Stimulated activated memory B cell treated with anti-CD40 and anti-IgM and Interleukin-4, amounts not matched to agents 10 μg/mL and 1 μg/mL and 100 μg/mL, for 72 hours (primary cell): Measurements from ENCODE around the gene ATP2A2.

Experiments used
- ATAC-seq: fragments of 150-1000 bp; cut with Tn5 transposase; 2 replicates; pipeline ENCODE4 v1.10.0; 2021
- H3K27ac Mint-ChIP-seq: one replicate; pipeline ENCODE4 v1.8.0; 2022; ENCODE audit warnings: mild to moderate bottlenecking, mixed read lengths
- H3K27me3 Mint-ChIP-seq: one replicate; pipeline ENCODE4 v1.8.0; 2022; ENCODE audit warnings: mixed read lengths
- H3K36me3 Mint-ChIP-seq: one replicate; pipeline ENCODE4 v1.8.0; 2022; ENCODE audit warnings: mixed read lengths
- H3K4me1 Mint-ChIP-seq: one replicate; pipeline ENCODE4 v1.8.0; 2022; ENCODE audit warnings: mixed read lengths
- H3K4me3 Mint-ChIP-seq: one replicate; pipeline ENCODE4 v1.8.0; 2022; ENCODE audit warnings: mild to moderate bottlenecking, moderate library complexity, mixed read lengths
- H3K9me3 Mint-ChIP-seq: one replicate; pipeline ENCODE4 v1.8.0; 2022; ENCODE audit warnings: mixed read lengths

The ATP2A2 gene

GRCh38 chr12:110280779-110281548, at the start of gene ATP2A2:
Gene ATP2A2, plus strand, starts transcription at chr12:110281247. Its CDS starts 543 bp downstream, at chr12:110281790.
- Mint-ChIP-seq H3K9me3 (no peaks in the 10 kb centered on the region), H3K4me1 (peaks cover 44% of the 10 kb centered on the region), H3K4me3 (peak within 1 kb of the TSS; percentile 95), H3K36me3 (peaks cover 17% of the 10 kb centered on the region), H3K27me3 (no peaks in the 10 kb centered on the region), H3K27ac (peak within 1 kb of the TSS; percentile 95)
- ATAC-seq: peak; percentile 94

DNA sequence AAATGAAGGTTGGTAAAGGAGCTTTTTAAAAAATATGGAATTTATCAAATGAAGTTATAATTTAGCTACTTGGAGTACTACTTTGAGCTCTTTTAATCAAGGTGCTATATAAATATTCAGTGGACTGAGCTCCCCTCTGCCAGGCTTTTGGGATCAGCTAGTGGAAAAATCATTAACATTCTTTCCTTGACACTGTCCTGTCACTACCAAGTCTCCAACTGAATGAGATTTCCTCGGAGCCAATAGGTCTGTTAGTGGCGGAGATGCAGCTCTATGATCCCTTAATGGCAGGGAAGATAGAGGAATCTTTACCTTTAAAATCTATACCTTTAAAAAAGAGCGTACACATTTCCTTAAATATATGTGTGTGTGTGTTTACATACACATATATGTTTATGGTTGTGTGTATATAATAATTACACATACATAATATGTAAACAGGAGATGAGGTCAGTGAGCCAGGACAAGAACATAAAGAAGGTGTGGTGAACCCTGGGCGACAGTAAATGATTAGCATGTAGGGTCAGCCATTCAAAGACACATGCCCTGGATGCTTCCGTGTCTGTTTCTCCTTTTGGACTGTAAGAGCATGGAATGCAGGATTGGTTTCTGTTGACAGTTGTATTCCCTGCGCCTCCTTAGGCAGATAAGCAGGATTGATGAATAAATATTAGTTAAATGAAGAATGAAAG, 47.7 kb upstream of the ATP2A2 start:
- H3K27me3 Mint-ChIP-seq: no peaks in the 10 kb centered on the region
- ATAC-seq: no peak
- H3K36me3 Mint-ChIP-seq: no peaks in the 10 kb centered on the region
- no peaks in the 10 kb centered on the region for H3K9me3 Mint-ChIP-seq
- H3K4me1 Mint-ChIP-seq: peaks cover 7% of the 10 kb centered on the region
- H3K4me3 Mint-ChIP-seq: no peak overlapping the region
- H3K27ac Mint-ChIP-seq: no peak overlapping the region

- no peak overlapping the region for H3K4me3 Mint-ChIP-seq
- H3K9me3 Mint-ChIP-seq: no peaks in the 10 kb centered on the region
- H3K4me1 Mint-ChIP-seq: peaks cover 7% of the 10 kb centered on the region
- no peaks in the 10 kb centered on the region for H3K36me3 Mint-ChIP-seq
- no peak overlapping the region for H3K27ac Mint-ChIP-seq
- no peaks in the 10 kb centered on the region for H3K27me3 Mint-ChIP-seq
- no peak for ATAC-seq
Observed at GRCh38 chr12:110234331-110234751, 46.7 kb upstream of the ATP2A2 start.

DNA sequence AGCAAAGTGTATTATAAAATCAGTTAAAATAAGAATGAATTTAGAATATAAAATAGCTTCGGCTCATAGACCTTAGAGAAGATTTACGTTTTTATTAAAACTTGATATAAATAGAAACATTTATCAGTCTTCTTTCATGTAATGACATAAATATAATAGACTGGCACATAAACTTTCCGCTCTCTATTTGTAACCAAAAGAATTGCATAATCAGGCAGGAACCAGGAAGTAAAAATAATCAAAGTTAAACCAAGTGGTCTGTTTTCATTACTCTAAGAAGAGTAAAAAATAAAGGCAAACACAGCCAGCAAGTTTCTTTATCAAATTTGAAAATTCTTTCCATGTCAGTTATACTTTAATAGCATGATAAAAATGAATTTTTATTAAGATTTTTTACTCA, 46.3 kb upstream of the ATP2A2 start:
- Mint-ChIP-seq H3K4me3 (no peak overlapping the region), H3K27me3 (no peaks in the 10 kb centered on the region), H3K4me1 (peaks cover 7% of the 10 kb centered on the region), H3K36me3 (no peaks in the 10 kb centered on the region), H3K9me3 (no peaks in the 10 kb centered on the region), H3K27ac (no peak overlapping the region)
- ATAC-seq: no peak

DNA sequence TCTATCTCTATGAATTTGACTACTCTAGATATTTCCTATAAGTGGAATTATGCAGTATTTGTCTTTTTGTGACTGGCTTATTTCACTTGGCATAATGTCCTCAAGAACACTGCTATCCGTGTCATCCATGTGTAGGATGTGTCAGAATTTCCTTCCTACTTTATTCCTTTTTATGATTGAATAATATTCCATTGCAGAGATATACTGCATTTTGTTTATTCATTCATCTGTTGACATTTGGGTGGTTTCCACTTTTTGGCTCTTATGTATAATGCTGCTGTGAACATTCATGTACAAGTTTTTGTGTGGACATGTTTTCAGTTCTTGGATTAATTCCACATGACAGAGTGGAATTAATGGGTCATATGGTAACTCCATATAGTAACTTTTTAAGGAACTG, 45.7 kb upstream of the ATP2A2 start:
- H3K27ac Mint-ChIP-seq: no peak overlapping the region
- H3K9me3 Mint-ChIP-seq: no peaks in the 10 kb centered on the region
- H3K27me3 Mint-ChIP-seq: no peaks in the 10 kb centered on the region
- H3K4me3 Mint-ChIP-seq: no peak overlapping the region
- ATAC-seq: no peak
- H3K4me1 Mint-ChIP-seq: peaks cover 7% of the 10 kb centered on the region
- no peaks in the 10 kb centered on the region for H3K36me3 Mint-ChIP-seq

GRCh38 chr12:110243227-110243626, 37.8 kb upstream of the ATP2A2 start:
- ATAC-seq: no peak
- H3K27me3 Mint-ChIP-seq: peaks cover 12% of the 10 kb centered on the region
- H3K9me3 Mint-ChIP-seq: no peaks in the 10 kb centered on the region
- no peak overlapping the region for H3K27ac Mint-ChIP-seq
- no peaks in the 10 kb centered on the region for H3K36me3 Mint-ChIP-seq
- H3K4me3 Mint-ChIP-seq: no peak overlapping the region
- H3K4me1 Mint-ChIP-seq: peaks cover 8% of the 10 kb centered on the region

GRCh38 chr12:110244372-110244771, 36.7 kb upstream of the ATP2A2 start:
- peaks cover 12% of the 10 kb centered on the region for H3K27me3 Mint-ChIP-seq
- ATAC-seq: no peak
- peaks cover 8% of the 10 kb centered on the region for H3K4me1 Mint-ChIP-seq
- H3K4me3 Mint-ChIP-seq: no peak overlapping the region
- no peaks in the 10 kb centered on the region for H3K9me3 Mint-ChIP-seq
- no peak overlapping the region for H3K27ac Mint-ChIP-seq
- no peaks in the 10 kb centered on the region for H3K36me3 Mint-ChIP-seq

GRCh38 chr12:110244829-110245228, 36.2 kb upstream of the ATP2A2 start:
- Mint-ChIP-seq H3K27me3 (peaks cover 12% of the 10 kb centered on the region), H3K36me3 (no peaks in the 10 kb centered on the region), H3K27ac (no peak overlapping the region), H3K4me1 (peaks cover 8% of the 10 kb centered on the region), H3K9me3 (no peaks in the 10 kb centered on the region), H3K4me3 (no peak overlapping the region)
- ATAC-seq: no peak

GRCh38 chr12:110245369-110245772, 35.7 kb upstream of the ATP2A2 start:
- H3K27ac Mint-ChIP-seq: no peak overlapping the region
- H3K9me3 Mint-ChIP-seq: no peaks in the 10 kb centered on the region
- H3K4me3 Mint-ChIP-seq: no peak overlapping the region
- peaks cover 8% of the 10 kb centered on the region for H3K4me1 Mint-ChIP-seq
- H3K36me3 Mint-ChIP-seq: no peaks in the 10 kb centered on the region
- peak; percentile 77 for ATAC-seq
- H3K27me3 Mint-ChIP-seq: peaks cover 12% of the 10 kb centered on the region

DNA sequence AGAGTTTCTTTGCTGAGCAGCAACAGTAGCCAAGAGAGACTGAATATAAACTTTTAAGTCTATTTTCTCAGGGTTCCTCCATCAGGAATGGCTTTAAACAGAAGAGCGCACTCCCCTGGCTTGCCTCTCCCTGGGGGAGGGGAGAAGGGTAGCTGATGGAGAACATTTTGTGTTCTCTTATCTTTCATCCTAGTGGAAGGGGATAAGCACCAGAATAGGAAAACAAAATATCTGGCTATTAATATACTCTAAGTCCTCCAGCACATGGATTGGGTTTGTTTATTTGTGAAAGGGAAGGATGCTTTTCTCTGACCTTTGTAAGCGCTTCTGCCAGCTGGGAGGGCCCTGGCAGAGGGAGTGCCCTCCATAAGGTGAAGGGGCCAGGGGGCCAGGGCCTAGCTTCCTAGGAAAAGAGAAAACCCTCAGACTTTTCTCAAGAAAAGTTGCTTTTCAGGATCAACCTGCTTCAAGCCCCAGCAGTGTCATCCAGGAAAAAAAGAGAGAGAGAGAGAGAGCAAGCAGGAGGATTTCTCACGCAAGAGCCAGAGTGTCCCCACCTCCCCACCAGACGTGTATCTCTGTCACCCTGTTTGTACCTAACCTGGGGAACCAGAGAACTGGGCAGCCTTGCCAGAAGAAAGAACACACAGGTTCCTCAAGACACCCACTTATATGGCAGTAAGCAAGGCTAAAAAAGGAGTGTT, 34.3 kb upstream of the ATP2A2 start:
- H3K36me3 Mint-ChIP-seq: no peaks in the 10 kb centered on the region
- no peak overlapping the region for H3K27ac Mint-ChIP-seq
- H3K4me3 Mint-ChIP-seq: no peak overlapping the region
- no peak for ATAC-seq
- H3K27me3 Mint-ChIP-seq: no peaks in the 10 kb centered on the region
- no peaks in the 10 kb centered on the region for H3K9me3 Mint-ChIP-seq
- peaks cover 8% of the 10 kb centered on the region for H3K4me1 Mint-ChIP-seq

GRCh38 chr12:110247340-110248095, 33.5 kb upstream of the ATP2A2 start:
- ATAC-seq: no peak
- Mint-ChIP-seq H3K27ac (no peak overlapping the region), H3K4me1 (peaks cover 8% of the 10 kb centered on the region), H3K9me3 (no peaks in the 10 kb centered on the region), H3K27me3 (no peaks in the 10 kb centered on the region), H3K36me3 (no peaks in the 10 kb centered on the region), H3K4me3 (no peak overlapping the region)

- Mint-ChIP-seq H3K4me1 (peaks cover 8% of the 10 kb centered on the region), H3K36me3 (no peaks in the 10 kb centered on the region), H3K9me3 (no peaks in the 10 kb centered on the region), H3K4me3 (no peak overlapping the region), H3K27ac (no peak overlapping the region), H3K27me3 (no peaks in the 10 kb centered on the region)
- ATAC-seq: no peak
Observed at GRCh38 chr12:110248096-110248447, 33.0 kb upstream of the ATP2A2 start.

DNA sequence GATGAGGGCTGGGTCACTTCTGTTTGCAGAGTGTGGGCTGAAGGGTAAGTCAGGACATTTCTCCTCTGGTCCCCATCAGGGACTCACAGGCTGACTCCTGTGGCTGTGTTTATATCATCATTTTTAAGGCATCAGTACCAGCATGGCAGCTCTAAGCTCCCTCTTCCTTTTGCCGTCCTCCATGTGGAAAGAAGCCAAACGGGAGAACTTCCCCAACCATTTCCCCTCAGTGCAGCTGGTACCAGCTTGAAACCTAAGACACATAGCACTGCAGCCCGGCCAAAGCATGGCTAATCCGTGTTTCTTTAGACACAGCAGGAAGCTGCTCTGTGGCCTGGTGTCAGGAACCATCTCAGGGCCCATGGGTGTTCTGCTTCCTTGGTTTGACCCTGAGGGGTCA, 31.9 kb upstream of the ATP2A2 start:
- ATAC-seq: no peak
- H3K27ac Mint-ChIP-seq: no peak overlapping the region
- no peaks in the 10 kb centered on the region for H3K9me3 Mint-ChIP-seq
- no peak overlapping the region for H3K4me3 Mint-ChIP-seq
- peaks cover 8% of the 10 kb centered on the region for H3K4me1 Mint-ChIP-seq
- H3K36me3 Mint-ChIP-seq: no peaks in the 10 kb centered on the region
- H3K27me3 Mint-ChIP-seq: no peaks in the 10 kb centered on the region

DNA sequence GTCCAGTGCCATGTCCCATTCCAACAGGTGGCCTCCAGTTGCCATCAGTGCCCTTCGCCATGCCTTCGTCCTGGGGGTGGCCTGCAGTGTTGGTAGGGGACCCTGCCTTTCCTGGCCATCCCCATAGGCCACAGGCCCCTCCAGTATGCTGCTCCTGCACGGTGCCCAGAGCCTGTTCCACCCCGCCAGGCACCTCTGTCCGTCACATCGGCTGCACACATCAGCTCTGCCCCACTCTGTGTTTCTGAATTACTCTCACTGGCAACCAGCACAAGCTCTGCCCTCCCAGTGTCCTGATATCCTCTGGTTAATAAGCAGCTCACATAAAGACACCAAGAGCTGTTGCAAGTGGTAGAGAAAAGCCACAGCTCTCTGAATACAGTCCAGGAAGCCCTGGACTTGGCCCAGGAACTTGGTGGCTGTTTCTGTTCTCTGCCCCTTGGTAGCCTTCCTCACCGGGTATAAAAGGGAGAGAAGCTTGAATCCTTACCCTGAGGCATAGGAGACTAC, 31.3 kb upstream of the ATP2A2 start:
- Mint-ChIP-seq H3K27ac (no peak overlapping the region), H3K4me3 (no peak overlapping the region), H3K4me1 (peaks cover 8% of the 10 kb centered on the region), H3K27me3 (no peaks in the 10 kb centered on the region), H3K36me3 (no peaks in the 10 kb centered on the region), H3K9me3 (no peaks in the 10 kb centered on the region)
- ATAC-seq: no peak

DNA sequence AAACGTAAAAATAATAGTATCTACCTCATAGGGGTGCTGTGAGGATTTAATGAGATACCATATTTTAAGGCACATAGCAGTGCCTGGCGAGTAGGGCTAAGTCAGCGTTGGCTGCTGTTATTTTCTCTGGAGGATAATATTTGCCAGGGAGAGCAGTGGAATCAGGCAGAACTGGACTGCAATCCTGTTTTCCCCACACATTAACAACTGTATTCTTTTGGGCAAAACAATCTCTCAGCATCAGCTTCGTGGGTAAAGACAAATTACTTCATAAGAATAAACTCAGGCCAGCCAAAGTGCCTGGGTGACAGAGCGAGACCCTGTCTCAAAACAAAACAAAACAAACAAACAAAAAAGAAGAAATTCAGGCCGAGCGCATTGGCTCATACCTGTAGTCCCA, 29.7 kb upstream of the ATP2A2 start:
- H3K36me3 Mint-ChIP-seq: no peaks in the 10 kb centered on the region
- no peak overlapping the region for H3K27ac Mint-ChIP-seq
- H3K4me1 Mint-ChIP-seq: no peaks in the 10 kb centered on the region
- H3K27me3 Mint-ChIP-seq: no peaks in the 10 kb centered on the region
- ATAC-seq: no peak
- H3K4me3 Mint-ChIP-seq: no peak overlapping the region
- no peaks in the 10 kb centered on the region for H3K9me3 Mint-ChIP-seq
